GM18873 (cell line): ENCODE data around the gene ATF7IP.
"Not testable (repeated sequence)": the region's sequence is repeated elsewhere in the genome, so short reads cannot be mapped to it uniquely, and the experiment has no call there.

Source experiments
- ATAC-seq: cut with Tn5 transposase; IDR thresholded peaks from one replicate; pipeline ENCODE4 v1.9.1; 2021; ENCODE audit warnings: mild to moderate bottlenecking, moderate library complexity, moderate number of reproducible peaks; ENCODE audit not compliant: unreplicated experiment, low FRiP score

Gene ATF7IP, protein sequence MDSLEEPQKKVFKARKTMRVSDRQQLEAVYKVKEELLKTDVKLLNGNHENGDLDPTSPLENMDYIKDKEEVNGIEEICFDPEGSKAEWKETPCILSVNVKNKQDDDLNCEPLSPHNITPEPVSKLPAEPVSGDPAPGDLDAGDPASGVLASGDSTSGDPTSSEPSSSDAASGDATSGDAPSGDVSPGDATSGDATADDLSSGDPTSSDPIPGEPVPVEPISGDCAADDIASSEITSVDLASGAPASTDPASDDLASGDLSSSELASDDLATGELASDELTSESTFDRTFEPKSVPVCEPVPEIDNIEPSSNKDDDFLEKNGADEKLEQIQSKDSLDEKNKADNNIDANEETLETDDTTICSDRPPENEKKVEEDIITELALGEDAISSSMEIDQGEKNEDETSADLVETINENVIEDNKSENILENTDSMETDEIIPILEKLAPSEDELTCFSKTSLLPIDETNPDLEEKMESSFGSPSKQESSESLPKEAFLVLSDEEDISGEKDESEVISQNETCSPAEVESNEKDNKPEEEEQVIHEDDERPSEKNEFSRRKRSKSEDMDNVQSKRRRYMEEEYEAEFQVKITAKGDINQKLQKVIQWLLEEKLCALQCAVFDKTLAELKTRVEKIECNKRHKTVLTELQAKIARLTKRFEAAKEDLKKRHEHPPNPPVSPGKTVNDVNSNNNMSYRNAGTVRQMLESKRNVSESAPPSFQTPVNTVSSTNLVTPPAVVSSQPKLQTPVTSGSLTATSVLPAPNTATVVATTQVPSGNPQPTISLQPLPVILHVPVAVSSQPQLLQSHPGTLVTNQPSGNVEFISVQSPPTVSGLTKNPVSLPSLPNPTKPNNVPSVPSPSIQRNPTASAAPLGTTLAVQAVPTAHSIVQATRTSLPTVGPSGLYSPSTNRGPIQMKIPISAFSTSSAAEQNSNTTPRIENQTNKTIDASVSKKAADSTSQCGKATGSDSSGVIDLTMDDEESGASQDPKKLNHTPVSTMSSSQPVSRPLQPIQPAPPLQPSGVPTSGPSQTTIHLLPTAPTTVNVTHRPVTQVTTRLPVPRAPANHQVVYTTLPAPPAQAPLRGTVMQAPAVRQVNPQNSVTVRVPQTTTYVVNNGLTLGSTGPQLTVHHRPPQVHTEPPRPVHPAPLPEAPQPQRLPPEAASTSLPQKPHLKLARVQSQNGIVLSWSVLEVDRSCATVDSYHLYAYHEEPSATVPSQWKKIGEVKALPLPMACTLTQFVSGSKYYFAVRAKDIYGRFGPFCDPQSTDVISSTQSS

DNA sequence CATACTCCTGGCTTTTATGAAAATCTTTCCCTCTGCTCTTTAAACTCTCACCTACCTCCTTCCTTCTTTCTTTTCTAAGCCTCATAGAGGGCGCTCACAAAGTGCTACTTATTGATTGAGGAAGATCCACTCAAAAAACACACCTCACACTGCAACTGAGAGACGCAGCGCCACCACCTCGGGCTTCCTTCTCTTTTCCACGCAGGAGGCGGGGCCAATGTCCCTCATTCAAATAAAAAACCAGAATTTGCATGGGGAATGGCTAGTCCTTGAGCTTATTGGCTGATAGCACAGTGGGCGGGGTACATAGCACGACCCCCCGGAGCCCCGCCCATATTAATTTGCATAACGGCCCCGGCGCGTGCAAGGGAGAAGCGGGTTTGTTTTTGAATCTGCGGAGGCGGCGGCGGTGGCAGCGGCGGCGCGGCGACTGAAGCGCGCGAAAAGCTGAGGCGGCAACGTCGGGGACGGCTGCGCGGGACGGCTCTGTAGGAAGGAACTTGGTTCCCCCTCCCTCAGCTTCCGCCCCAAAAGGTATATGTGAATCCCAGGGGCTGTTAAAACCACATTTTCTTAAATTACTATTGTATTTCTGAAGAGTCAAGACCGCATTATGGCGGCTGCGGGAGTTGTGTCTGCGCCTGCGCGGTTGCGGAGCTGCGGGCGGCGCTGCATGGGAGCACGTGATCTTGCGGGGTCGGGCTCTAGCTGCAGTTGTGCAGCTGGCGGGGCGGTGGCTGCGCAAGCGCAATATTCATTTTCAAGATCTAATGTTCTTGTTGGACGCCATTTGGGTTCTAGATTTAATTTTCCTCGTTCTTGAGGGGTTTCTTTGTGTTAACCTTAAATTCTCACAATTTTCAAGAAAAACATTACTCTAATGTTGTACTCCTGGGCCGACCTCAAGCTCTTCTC, at the start of gene ATF7IP:
Gene ATF7IP (plus strand): TSS at position 389 of the 915 bp plus-strand sequence. CDS start 58,234 bp downstream, outside the sequence.
- peak; percentile 72 for ATAC-seq

DNA sequence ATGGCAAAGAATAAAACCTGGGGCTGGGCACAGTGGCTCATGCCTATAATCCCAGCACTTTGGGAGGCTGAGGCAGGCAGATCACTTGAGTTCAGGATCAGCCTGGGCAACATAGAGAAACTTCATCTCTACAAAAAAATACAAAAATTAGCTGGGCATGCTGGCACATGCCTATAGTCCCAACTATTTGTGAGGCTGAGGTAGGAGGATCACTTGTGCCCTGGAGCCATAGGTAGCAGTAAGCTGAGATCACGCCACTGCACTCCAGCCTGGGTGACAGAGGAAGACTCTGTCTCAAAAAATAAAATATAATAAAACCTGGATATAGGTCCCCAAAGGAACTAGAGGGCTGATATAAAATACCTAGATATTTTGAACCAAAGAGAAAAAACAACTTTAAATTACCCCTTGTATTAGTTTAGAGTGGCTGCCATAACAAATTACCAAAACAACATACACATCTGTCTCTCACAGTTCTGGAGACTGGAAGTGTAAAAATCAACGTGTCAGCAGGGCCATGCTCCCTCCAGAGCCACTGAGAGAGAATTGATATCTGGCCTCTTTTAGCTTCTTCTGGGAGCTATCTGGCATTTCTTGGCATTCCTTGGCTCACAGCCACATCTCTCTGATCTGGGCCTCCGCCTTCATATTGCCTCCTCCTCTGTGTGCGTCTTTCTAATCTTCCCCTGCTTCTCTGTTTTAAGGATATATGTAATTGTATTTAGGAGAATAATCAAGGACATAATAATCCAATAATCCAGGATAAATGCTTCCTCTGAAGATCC, 47.9 kb upstream of the ATF7IP start:
- ATAC-seq: no peak

DNA sequence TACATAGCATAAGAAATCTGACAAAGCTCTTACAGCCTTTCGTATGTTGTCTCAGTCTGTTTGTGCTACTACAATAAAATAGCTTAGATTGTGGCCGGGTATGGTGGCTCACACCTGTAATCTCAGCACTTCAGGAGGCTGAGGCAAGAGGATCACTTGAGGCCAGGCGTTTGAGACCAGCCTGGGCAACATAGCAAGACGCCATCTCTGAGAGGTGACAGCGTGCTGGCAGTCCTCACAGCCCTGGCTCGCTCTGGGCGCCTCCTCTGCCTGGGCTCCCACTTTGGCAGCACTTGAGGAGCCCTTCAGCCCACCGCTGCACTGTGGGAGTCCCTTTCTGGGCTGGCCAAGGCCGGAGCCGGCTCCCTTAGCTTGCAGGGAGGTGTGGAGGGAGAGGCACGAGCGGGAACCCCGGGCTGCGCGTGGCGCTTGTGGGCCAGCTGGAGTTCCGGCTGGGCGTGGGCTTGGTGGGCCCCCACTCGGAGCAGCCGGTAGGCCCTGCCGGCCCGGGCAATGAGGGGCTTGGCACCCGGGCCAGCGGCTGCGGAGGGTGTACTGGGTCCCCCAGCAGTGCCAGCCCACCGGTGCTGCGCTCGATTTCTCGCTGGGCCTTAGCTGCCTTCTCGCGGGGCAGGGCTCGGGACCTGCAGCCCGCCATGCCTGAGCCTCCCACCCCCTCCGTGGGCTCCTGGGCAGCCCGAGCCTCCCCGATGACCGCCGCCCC, 45.6 kb upstream of the ATF7IP start:
- ATAC-seq: not testable (repeated sequence)

DNA sequence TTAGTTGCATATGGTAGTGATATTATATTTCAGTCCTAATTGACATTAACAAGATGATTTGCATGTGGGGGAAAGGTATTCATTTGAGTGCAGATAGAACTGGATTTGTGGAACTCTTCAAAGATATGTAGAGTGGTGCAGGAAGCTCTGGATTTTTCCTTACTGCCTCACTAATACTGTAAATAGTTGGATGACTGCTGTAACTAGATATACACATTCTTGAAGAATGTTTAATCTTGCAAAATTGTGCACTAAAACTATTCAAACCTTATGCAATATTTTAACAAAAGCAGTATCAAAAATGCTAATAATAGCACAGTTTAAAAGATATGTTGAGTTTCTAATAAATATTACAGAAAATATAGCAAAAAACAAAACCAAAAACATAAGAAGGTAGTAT, 43.1 kb upstream of the ATF7IP start:
- ATAC-seq: no peak

DNA sequence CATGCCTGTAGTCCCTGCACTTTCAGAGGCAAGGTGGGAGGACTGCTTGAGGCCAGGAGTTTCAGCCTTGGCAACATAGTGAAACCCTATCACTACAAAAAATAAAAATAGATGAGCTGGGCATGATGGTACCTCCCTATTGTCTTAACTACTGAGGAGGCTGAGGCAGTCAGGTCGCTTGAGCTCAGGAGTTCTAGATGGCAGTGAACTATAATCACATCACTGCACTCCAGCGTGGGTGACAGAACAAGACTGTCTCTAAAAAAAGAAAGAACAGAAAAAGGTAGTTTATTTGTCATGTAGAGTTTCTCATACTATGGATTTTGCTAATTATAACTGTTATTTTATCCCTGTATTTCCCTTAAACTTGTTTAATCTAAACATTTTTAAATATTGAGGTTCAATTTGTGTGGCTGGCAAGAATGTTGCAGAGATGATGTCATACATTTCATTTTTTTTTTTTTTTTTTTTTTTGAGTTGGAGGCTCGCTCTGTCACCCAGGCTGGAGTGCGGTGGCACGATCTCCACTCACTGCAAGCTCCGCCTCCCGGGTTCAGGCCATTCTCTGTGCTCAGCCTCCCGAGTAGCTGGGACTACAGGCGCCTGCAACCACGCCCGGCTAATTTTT, 39.7 kb upstream of the ATF7IP start:
- no peak for ATAC-seq

DNA sequence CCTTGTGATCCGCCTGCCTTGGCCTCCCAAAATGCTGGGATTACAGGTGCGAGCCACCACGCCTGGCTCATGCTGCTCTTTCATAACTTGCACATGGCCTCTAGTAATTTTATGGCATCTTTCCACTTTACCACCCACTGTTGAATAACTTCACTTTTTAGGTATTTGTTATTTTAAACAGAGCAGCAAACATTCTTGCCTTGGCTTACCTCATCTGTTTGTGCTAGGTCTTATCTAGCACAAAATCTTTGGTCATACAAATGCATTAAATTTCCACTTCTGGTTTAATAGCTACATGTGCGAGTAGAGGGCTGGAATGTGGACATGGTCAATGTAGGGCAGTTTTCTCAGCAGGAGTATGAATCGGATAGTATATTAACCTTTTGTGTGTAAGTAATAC, 38.8 kb upstream of the ATF7IP start:
- no peak for ATAC-seq

DNA sequence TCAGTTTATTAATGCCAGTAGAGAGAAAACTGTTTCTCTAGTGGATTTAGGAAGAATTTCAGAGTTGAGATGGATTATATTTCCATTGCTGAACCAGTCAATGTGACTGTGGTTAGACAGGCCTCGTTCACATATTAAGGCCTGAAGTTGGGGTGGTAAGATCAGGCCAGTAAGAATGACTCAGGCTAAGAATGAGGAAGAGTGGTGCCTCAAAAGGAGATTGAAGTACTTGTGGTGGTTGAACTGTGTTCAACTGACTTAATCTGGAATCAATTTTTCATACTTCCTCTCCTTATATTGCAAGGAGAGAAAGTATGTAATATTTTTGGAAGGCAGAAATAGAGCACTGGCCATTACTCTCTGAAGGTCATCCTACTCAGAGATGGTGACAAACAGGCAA, 37.8 kb upstream of the ATF7IP start:
- no peak for ATAC-seq

DNA sequence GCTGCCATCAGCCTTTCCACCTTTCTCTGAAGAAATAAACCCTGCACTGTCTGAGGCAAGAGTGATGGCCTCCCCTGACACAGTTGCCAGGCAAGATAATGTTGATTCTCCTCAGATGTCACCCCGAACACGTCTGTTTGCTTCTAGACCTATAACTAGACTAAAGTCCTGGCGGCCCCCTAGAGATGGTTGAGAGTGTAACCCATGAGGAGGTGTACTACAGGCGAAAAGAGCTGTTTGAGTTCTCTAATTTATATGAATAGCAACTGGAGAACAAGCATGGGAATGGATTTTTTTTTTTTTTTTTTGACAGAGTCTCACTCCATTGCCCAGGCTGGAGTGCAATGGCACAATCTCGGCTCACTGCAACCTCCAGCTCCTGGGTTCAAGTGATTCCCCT, 33.0 kb upstream of the ATF7IP start:
- no peak for ATAC-seq

DNA sequence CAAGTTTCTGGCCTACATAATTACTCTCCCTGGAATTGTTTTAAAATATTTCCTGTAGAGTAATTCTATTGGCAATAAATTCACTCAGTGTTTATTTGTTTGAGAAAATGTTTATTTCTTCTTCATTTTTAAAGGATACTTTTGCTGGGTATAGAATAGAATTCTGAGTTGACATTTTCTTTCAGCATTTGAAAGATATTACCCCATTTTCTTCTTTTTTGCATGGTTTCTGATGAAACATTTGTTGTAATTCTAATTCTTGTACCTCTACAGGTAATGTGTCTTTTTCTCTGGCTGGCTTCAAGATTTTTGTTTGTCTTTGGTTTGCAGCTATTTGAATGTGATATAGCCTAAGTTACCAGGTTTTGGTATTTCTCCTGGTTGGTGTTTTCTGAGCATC, 25.1 kb upstream of the ATF7IP start:
- ATAC-seq: no peak

DNA sequence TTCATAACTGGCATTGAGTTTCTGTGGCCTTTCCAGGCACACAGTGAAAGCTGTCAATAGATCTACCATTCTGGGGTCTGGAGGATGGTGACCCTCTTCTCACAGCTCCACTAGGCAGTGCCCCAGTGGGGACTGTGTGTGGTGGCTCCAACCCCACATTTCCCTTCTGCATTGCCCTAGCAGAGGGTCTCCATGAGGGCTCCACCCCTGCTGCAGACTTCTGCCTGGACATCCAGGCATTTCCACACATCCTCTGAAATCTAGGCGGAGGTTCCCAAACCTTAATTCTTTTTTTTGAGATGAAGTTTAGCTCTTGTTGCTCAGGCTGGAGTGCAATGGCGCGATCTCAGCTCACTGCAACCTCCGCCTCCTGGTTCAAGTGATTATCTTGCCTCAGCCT, 14.0 kb upstream of the ATF7IP start:
- not testable (repeated sequence) for ATAC-seq

DNA sequence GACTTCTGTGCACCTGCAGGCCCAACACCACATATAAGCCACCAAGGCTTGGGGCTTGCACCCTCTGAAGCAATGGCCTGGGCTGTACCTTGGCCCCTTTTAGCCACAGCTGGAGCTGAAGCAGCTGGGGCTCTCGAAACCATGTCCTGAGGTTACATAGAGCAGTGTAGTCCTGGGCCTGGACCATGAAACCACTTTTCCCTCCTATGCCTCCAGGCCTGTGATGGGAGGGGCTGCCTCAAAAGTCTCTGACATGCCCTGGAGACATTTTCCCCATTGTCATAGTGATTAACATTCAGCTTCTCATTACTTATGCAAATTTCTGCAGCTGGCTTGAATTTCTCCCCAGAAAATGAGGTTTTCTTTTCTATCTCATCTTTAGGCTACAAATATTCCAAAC, 13.4 kb upstream of the ATF7IP start:
- not testable (repeated sequence) for ATAC-seq

DNA sequence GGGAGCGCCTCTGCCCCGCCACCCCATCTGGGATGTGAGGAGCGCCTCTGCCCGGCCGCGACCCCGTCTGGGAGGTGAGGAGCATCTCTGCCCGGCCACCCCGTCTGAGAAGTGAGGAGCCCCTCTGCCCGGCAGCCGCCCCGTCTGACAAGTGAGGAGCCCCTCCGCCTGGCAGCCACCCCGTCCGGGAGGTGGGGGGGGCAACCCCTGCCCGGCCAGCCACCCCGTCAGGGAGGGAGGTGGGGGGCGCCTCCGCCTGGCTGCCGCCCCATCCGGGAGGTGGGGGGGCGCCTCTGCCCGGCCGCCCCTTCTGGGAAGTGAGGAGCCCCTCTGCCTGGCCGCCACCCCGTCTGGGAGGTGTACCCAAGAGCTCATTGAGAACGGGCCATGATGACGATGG, 10.8 kb upstream of the ATF7IP start:
- ATAC-seq: not testable (repeated sequence)

DNA sequence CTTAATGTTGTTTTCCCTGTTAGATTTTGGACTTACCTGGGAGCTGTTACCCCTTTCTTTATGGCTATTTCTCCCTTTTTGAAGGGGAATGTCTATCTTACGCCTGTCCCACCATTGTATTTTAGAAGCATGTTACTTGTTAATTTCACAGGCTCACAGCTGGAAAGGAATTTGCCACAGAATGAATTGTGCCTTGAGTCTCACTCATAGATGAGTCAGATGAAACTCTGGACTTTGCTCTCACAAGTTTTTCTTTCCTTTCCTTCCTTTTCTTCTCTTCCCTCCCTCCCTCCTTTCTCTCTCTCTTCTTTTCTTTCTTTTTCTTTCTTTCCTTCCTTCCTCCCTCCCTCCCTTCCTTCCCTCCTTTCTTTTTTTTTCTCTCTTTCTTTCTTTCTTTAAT, 9.3 kb upstream of the ATF7IP start:
- ATAC-seq: no peak

DNA sequence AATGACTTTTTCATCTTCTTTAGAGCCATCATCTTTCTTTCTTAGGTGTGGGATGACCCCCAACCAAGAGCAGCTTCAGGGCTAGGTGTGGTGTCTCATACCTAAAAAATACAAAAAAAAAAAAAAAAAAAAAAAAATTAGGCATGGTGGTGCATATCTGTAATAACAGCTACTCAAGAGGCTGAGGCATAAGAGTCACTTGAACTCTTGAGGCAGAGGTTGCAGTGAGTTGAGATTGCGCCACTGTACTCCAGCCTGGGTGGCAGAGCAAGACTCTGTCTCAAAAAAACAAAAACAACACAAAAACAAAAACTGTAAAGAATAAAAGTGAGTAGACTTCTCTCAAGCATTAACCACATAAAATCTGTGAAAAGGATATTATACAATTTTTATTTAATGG, 8.0 kb upstream of the ATF7IP start:
- ATAC-seq: no peak

DNA sequence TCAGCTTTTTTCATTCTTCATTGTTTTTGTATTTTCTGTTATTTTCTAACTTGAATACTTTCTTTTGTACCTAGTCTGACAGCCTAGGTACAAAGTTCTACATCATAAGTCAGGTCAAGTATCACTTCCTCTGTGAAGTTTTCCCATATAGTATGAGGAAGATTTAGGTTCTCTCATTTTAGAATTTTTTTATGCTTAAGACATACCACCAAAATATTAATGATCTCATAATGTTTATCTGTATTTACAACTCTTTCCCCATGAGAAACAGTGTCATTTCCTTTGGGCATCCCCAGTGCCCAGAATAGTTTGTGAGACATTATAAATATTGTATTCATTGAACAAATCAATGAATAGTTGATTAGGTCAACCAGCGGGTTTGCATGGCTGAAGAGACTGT, 3.1 kb upstream of the ATF7IP start:
- ATAC-seq: no peak

DNA sequence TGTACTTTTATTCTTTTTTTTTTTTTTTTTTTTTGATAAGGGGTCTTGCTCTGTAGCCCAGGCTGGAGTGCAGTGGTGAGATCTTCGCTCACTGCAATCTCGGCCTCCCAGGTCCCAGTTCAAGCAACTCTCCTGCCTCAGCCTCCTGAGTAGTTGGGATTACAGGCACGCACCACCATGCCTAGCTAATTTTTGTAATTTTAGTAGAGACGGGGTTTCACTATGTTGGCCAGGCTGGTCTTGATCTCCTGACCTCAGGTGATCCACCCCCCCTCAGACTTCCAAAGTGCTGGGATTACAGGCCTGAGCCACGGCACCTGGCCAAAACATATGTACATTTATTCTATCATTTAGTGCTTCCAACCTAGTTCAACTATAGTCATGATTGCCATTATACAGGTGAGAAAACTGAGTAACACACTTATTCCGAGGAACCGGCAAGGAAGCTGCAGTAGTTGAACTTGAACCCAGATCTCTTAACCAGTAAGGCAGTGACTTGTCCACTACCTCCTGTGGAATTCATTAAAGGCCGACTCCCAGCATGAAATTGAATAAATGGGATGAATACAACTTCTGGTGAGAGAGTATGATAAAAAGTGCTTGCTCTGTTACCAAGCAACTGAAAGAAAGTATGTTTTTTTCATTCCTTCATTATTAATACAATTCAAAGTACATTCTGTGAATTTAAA, 755 bp upstream of the ATF7IP start:
- ATAC-seq: no peak
